K562 treated with DMSO at 1 percent for 12 hours (cell line): ENCODE data around the gene EIF4E2. TPM values are rescaled to one million over a fixed set of nuclear protein-coding genes. Genes with fewer than 3 reads are reported as not detected.

Experiments used
- total RNA-seq: library from RNA; unstranded; fragments of 300-600 nt; gene quantifications from 2 replicates; pipeline ENCODE4 v1.2.3, GENCODE V29; 2022; ENCODE audit not compliant: insufficient read depth

Gene EIF4E2
- total RNA-seq = 46.3 and 53.1 TPM in 2 replicates

GRCh38 chr2:232550354-232551249, at the start of gene EIF4E2, which contains the start of gene TIGD1:
TSS of gene EIF4E2 (plus strand) at chr2:232550689. CDS start at chr2:232550725, 36 bp downstream.
TSS of gene TIGD1 (minus strand) at chr2:232550557. CDS start at chr2:232549882, 675 bp downstream.

GRCh38 chr2:232519581-232520438, 30.7 kb upstream of the EIF4E2 start, which contains the start of gene PRSS56:
TSS of gene PRSS56 (plus strand) at chr2:232520388. CDS start at chr2:232520599, 211 bp downstream.

GRCh38 chr2:232525791-232526371, 24.6 kb upstream of the EIF4E2 start, which contains the start of gene CHRND:
TSS of gene CHRND (plus strand) at chr2:232526160. CDS start at chr2:232526216, 56 bp downstream.

GRCh38 chr2:232539298-232540231, 10.9 kb upstream of the EIF4E2 start, which contains the start of gene CHRNG:
TSS of gene CHRNG (plus strand) at chr2:232539692. CDS start at chr2:232539748, 56 bp downstream.

Other genes starting within 250 kb of the EIF4E2 start
- gene ALPP, start 171.9 kb upstream of the EIF4E2 start, total RNA-seq = not detected in 2 replicates
- not detected in 2 replicates for gene ALPG, start 143.8 kb upstream of the EIF4E2 start, total RNA-seq
- gene ALPI, start 94.5 kb upstream of the EIF4E2 start, total RNA-seq = not detected in 2 replicates
- gene ECEL1, start 62.9 kb upstream of the EIF4E2 start, total RNA-seq = not detected in 2 replicates
- not detected in 2 replicates for gene PRSS56, start 30.3 kb upstream of the EIF4E2 start, total RNA-seq
- not detected in 2 replicates for gene CHRND, start 24.5 kb upstream of the EIF4E2 start, total RNA-seq
- gene CHRNG, start 11.0 kb upstream of the EIF4E2 start, total RNA-seq = not detected in 2 replicates
- gene TIGD1, start 132 bp upstream of the EIF4E2 start, total RNA-seq = 1.5 and 4.8 TPM in 2 replicates
- 13.4 and 19.2 TPM in 2 replicates for gene EFHD1, start 82.9 kb downstream of the EIF4E2 start, total RNA-seq
- 7.9 and 23.0 TPM in 2 replicates for gene GIGYF2, start 146.6 kb downstream of the EIF4E2 start, total RNA-seq
- gene KCNJ13, start 225.9 kb downstream of the EIF4E2 start, total RNA-seq = not detected in 2 replicates